DMS53 (cell line): ENCODE results near the gene TMEM204.

Experiments used
- DNase-seq: peaks from one replicate; lab custom pipeline; 2025; lab: John Stamatoyannopoulos, UW

TMEM204 gene

GRCh38 chr16:1499756-1500464 lies 33.6 kb upstream of the TMEM204 start:
- no peak for DNase-seq

DNA sequence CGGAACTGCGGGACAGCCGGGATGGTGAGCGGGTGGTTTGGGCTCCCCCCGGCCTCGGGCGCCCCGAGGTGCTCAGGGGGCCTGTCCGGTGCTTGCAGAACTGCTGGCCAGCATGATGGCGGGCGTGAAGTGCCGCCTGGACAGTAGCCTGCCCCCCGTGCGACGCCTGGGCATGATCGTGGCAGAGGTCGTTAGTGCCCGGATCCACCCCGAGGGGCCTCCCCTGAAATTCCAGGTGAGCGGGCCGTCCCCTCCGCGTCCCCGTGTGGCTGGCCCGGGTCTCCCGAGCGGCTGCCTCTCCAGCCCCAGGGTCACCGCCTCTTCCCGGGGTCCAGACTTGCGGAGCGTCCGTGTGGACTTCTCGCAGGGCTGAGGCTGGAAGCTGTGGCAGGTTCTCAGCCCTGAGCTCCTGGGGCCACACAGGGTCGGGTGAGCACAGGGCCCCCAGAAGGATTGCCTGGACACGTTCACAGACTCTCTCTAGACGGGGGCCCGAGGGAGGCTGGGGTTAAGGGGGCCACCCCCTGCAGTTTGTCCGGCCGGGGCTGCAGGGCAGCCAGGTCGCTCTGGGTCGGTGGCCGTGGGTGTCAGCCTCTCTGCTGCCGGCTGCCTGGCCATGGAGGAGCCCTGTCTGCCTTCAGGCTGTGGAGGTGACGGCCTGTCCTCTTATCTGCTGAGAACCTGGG lies 32.9 kb upstream of the TMEM204 start:
- no peak for DNase-seq

- DNase-seq, result no peak
These were observed 31.8 kb upstream of the TMEM204 start for GRCh38 chr16:1501630-1502029.

GRCh38 chr16:1502092-1503004 lies 31.1 kb upstream of the TMEM204 start:
- DNase-seq, result no peak

GRCh38 chr16:1503110-1503955 lies 30.1 kb upstream of the TMEM204 start:
- DNase-seq, result no peak

DNA sequence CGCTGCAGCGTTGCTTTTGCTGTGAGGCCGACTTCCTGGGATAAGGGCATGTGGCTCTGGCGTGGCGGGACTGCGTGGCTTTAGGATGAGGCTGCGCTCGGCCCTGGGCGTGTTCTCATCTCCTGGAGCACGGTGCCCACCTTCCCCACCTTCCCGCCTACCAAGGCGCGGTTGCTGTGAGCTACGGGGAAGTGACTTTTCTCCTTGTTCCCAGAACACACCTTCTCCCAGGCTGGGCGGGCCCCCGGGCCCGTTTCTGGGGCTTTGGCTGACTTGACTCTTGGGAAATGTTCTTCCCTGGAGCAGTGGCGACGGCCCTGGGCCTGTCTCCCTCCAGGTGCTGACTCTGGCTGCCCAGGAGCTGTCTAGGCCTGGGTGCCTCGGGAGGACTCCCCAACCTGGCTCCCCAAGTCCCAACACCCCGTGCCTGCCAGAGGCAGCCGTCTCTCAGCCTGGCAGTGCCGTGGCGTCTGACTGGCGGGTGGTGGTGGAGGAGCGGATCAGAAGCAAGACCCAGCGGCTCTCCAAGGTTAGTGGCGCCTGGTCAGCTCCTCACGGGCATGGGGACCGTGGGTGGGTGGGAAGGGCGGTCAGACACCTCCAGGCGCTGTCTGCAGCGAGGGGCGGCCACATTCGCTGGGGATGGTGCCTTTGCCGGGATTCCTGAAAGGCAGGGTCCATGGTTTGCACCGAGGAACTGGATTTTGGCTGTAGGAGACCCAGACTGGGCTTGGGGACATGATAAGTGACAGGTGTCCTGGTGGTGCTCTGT lies 28.2 kb upstream of the TMEM204 start:
- no peak for DNase-seq

DNA sequence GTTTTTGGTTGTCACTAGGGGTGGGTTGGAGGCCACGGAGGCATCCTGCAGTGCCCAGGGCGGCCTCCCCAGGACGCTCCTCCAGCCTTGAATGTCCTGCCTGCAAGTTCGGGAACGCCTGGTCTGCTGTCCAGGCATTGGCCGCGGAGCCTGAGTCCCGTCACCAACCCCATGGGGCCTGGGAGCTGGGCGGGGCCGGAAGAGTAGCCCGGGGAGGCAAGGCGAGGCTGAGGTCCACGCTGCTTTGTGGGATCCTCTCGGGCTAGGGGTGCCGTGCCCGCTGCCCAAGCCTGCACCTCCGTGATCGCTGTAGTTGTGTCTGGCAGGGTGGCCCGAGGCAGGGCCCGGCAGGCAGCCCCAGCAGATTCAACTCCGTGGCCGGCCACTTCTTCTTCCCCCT lies 27.6 kb upstream of the TMEM204 start:
- no peak for DNase-seq

DNA sequence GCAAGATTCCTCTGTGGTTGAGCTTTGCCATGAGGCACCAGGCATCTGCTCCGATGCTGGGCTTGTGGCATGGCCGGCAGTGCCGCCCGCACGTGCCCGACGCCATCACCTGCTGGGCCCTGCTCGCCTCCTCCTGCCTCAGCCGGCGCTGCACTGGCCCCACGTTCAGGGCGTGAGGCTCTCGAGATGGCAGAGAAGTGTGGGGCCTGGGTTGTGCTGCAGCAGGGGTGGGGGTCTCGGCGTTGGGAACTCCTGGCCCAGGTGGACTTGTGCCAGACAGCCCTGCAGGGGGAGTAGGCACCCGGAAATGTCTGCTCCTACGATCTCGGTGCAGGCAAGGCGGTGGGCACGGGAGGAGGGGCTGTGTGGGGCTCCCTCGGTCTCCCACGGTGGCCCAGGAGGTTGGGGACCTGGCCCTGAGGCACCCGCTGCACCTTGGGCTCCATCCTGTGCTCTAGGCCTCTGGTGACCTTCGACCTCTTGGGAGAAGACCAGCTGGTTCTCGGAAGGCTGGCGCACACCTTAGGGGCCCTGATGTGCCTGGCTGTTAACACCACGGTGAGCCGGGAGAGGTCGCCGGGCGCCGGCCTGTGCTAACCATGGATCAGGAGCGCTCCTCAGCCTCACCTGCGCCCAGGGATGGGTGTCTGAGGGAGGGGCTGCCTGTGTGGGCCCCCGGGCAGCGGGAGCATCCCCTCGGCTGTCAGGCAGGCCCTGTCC lies 26.8 kb upstream of the TMEM204 start:
- DNase-seq, result no peak

DNA sequence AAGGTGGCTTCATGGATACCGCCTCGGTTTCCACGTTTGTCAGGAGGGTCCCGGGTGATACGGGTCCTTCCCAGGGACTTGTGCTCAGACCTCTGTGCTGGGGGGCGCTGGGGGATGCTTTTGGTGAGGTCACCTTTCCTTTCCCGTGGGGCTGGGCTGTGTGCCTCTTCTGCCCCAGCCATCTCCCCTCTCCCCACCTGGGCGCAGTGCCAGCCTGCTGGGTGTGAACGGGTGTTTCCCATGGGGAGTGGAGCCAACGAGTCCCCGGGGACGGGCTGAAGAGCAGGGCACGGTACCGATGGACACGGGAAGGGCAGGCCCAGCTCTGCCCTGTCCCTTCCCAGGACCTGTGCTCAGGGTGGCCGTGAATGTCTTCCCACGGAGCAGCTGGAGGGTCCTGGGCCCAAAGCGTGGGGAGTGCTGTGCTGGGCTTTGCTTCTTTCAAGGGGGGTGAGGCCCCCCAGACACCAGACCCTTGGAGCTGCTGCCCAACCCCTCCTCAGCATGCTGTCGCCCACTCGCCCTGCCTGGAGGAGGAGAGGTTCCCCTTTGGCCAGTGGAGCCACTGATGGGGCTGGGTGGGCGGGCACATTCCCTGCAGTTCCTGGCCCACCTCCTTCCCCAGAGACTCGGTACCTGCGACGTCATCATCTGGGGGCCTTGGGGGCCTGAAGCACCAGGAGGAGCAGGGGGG lies 24.8 kb upstream of the TMEM204 start:
- DNase-seq, result no peak

GRCh38 chr16:1509307-1510221 lies 23.9 kb upstream of the TMEM204 start:
- peak; percentile 34 for DNase-seq

DNA sequence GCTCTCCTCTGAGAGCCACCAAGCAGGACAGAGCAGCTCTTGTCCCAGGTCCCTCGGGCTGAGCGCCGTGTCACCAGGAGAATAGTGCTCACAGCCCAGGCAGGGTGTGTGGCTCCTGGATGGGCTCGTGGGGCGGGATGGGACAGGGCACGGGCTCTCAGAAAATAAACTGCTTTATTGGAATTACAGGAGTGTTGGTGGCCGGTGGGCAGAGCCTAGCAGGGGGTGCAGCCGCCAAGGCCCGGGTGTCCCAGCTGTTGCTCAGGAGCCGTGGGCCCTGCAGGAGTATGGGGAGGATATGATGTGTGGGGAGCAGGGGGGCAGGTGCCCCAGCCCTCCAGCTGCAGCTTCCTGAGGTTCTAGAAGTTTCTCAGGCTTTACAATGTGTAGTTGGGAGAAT lies 23.2 kb upstream of the TMEM204 start:
- DNase-seq, result no peak

- DNase-seq, result no peak
These were observed 22.5 kb upstream of the TMEM204 start for GRCh38 chr16:1510941-1511351.

GRCh38 chr16:1511662-1512569 lies 21.6 kb upstream of the TMEM204 start:
- peak; percentile 30 for DNase-seq

DNA sequence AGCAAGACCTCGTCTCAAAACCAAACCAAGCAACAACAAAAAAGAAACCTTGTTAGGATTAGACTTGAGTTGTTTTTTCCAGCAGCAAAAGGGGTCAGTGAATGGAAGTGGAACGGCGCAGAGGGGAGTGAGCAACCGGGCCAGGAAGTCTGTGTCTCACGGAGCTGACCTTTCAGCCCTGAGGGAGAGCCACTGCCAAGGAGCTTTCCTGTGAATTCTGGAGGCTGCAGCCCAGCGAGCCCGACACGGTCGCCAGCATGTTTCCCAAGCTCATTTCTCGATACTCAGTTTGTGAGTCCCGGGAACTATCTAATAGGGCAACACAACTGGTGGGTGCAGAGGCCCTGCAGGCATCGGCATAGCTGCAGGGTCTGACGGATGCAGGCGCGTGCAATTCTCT lies 20.7 kb upstream of the TMEM204 start:
- no peak for DNase-seq

DNA sequence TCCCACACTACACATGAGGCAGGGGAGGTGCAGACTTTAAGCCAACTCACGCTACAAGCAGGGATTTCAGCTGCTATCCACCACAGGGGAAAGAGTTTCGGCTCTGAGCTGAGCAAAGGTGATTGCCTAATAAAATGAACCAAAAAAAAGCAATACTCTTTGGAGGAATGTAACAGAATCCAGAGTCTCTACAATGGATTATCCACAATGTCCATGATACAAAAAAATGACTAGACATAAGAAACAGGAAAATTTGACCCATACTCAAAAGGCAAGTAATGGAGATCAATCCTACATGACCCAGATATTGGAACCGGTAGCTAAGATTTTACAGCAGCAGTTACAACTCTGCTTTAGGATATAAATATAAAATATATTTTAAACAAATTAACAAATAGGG lies 19.0 kb upstream of the TMEM204 start:
- DNase-seq, result no peak

- DNase-seq, result no peak
These were observed 14.8 kb upstream of the TMEM204 start for GRCh38 chr16:1518626-1519135.

DNA sequence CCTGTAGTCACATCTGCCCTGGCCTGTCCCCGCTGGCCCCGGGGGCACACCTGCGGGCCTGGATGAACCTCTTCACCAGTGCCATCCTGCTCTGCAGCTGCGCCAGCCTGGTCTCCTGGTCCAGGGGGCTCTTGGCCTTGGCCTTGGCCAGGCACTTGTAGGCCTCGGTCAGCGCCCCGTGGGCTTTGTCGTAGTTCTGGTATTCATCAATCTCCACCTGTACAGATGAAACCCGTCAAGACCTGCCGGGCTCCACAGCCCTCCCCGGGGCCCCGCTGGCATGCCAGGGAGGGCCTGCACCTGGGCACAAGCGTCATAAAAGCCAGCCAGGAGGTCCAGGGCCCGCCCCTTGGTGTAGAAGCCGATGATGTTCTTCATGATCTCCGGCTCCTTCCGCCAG lies 13.6 kb upstream of the TMEM204 start:
- DNase-seq, result no peak
